ENCODE measurements around the gene KIAA1217.

- TF ChIP-seq POLR2A (IDR thresholded peaks at IDR 0.05; ENCODE audit: low read length) (no peak), GATA1 (IDR thresholded peaks at IDR 0.05; ENCODE audit: low read depth, low read length) (no peak)
Measured at GRCh38 chr10:24262929-24263590, 54.1 kb downstream of the KIAA1217 start.
